Left forelimb (tissue), 1 donor: ENCODE measurements around the gene CYGB.

Experiments
- DNase-seq: peaks from one replicate; pipeline ENCODE4 v3.0.0-alpha.2; 2018; ENCODE audit warnings: low spot score

CYGB gene

DNA sequence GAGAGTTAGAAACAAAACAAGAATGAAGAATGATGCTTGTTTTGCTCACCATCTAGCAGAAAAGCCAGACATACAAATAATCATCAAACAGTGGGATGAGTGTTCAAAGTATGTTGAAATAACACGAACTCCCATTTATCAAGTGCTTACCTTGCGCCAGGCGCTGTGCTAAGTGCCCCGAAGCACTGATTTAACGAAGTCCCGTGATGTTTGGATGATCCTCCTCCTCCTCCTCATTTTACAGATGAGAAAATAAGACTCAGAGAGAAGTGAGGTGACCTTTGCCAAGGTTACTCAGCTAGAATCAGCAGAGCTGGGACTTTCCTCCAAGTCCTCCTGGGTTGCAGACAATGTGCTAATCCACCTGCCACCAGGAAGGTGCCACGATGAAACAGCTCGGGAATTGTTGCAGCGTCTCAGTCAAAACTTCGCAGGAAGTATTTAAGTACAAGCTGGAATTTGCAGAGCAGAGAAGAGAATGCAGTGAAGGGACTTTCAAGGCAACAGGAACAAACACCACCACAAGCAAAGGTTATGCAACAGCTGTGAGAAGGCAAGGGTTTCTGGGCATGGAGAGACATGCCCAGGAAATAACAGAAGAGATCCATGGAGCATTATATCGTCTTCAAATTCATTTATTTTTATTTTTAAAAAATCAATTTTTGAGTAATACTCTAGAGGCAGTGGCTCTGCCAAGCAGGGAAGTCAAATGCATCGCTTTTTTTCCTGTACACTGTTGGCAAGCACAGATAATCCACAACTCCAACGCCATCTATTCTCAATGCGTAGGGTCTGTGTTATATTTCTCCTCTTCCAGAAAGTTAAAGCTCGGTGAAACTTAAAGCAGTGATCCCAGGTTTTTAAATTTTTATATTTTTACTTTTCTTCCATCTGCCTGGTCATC, 13.5 kb upstream of the CYGB start:
- DNase-seq = no peak

DNA sequence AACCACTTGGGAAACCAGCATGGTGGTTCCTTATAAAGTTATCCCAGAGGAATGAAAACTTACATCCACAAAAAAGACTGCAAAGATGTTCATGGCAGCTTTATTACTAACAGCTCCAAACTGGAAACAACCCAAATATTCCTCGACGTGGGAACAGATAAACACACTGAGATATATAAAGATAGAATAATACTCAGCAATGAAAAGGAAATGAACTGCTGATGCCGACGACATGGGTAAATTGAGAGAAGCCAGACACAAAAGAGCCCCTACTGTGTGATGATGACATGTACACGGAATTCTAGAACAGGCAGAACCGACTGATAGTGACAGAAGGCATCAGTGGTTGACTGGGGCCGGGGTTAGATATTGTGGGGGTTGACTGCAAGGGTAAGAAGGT, 12.0 kb upstream of the CYGB start:
- DNase-seq = no peak

DNA sequence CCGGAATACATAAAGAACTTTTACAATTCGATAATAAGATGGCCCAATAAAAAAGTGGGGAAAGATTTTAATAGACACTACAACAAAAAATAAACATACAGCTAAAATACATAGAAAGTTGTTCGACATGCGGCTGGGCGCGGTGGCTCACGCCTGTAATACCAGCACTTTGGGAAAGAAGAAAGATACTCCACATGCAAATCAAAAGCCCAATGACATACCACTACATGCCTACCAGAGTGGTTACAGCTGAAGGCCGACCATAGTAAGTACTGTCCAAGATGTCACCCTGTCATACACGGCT, 11.7 kb upstream of the CYGB start:
- DNase-seq = no peak

DNA sequence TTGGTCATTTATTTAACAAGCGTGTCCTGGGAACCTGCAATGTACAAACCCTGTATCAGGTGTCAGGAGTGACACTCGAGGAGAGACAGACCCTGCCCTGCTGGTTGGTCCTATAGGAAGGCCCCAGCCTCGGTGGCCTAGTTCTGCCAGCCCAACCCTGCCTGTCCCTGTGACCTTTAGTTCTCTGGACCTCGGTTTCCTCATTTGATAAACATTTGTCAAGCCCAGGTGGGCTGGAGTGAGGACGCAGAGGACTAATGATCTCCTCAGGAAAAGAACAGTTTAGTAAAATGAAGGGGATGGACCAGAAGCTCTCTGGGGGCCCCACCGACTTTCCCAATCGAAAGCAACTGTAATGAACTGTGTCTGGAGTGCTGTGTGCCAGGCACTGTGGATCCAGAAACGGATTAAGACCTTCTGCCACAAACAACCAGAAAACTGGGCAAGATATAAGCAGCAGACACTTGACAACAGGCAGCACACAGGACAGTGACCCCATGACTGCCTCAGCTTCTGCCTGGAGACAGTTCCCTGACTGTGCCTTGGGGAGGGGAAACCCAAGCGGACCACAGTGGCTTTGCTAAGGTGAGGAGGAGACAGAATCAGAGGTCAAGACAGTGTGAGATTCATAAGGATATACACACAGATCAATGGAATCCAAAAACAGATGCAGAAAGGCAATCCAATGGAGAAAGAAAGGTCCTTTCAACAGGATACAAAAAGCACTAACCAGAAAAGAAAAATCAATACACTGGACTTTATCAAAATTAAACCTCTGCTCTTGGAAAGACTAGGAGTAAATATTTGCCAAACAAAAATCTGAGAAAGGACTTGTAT, 11.1 kb upstream of the CYGB start:
- DNase-seq = no peak

DNA sequence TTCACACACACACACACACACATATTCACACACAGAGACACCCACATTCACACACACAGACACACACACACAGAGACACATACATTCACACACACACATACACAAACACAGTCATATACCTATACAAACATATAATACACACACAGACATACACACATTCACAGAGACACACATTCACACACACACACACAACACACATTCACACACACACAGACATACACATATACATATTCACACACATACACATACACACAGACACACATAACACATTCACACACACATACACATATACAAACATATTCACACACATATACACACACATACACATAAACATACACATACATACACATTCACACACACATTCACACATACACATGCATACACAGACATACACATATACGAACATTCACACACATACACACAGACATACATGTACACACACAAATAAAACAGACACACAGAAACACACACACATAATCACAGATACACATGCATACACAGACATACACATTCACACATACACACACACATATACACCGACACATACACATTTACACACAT, 10.2 kb upstream of the CYGB start:
- peak; percentile 48 for DNase-seq

DNA sequence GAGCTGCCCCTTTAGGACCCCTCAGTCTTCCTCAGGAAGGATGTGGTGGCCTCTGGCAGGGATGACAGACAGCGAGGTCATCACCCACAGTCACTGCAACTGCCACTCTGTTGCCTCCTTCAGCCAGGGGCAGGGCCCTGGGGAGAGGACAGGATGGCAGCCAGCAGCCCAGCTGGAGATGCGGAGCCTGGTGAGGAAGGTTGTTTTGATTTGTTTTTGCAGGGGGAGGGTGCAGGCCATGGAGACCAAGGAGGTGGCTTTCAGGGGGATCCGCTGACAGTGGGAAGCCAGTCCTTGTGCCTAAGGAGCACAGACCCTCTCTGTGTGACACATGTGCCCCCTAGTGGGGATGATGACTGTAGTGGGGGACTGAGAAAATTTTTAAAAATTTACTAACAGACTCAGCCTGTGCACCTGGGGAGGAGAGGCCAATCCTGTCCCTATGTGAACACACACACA, 9.7 kb upstream of the CYGB start:
- DNase-seq = peak; percentile 76

DNA sequence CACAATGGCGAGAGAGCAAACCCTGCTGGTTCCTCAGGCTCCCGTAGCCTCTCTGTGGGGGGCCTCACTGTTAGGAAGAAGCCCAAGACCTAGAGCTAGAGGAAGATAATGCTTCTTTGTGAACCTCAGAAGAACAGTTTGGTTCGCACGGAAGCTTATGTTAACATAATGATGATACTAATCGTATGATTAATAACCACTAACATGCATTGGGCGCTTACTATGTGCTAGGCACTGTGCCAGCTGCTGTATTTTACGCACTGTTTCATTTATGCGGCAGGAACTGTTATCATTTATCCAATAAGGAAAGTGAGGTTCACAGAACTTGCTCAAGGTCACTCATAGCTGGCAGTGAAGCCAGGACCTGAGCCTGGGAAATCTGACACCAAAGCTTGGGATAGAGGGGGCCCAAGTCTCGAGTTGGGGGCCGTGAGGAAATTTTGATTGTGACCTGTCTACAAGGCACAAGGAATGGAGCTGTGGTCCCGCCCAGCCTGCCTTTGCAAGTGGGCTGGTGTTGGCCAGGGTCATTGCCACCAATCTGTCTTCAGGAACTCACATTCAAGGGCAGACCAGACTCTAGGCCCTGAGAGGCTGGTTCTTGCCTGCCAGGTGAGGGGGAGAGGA, 9.2 kb upstream of the CYGB start:
- no peak for DNase-seq

DNA sequence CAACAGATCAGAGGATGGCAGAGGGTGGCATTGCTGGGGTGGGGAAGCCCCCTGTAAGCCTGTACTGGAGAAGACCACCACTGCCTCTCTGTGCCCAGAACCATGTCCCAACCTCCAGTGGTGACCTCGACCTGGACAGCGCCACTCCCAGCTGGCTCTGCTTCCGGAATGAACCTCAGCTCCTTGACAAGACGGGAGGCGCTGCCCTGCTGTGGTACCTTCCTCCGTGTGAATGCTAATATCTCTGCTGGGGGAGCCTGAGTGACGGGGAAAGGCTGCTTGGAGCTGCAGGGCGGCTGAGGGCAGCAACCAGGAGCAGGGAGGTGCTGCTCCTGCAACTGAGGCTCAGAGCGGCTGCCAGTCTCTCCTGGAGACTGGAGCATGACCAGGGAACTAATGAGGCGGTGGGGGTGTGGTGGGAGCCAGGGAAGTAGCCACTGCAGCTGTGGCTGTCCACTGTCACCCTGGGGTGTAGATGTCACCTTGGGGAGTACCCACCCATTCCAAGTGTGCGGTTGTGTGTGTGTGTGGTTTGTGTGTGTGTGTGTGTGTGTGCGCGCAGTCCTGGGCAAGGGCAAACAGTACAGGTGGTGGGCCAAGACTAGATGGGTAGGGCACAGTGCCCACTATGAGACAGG, 8.5 kb upstream of the CYGB start:
- DNase-seq = no peak

DNA sequence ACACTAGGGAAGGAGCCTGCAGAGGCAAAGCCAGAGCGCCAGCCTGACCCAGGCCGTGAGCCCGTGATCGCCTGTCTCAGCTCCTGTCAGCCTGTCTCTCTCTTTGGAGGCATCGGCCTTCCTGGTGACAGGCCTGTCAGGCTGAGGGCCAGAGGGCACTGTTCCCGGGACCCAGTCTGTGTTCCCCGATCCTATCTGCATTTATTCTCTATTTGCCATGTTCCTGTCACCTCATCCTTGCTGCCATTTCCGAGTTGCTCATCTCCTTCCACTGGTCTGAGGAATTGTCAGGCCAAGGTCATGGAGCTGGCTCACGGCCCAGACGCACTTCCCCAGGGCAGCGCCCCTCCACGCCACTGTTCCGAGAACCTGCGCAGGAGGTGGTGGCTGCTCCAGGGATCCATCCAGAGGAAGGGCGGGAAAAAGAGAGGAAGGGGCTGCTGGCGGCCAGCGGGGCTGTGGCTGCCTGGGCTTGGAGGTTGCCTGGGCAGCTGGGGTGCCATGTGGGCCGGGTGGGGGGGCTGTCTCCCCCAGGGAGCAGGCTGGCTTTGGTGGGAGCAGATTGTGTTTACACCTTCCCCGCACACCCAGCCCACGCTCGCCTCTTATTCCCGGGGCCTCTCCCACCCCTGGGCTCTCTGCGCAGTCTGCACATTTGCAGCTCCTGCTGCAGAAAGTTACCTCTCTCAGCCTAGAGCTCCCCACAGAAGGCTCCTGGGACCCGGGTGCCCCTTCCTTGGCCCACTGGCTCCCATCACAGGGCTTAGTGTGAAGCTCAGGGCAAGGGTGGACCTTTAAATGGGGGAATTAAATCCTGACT, 7.2 kb upstream of the CYGB start:
- DNase-seq = no peak

DNA sequence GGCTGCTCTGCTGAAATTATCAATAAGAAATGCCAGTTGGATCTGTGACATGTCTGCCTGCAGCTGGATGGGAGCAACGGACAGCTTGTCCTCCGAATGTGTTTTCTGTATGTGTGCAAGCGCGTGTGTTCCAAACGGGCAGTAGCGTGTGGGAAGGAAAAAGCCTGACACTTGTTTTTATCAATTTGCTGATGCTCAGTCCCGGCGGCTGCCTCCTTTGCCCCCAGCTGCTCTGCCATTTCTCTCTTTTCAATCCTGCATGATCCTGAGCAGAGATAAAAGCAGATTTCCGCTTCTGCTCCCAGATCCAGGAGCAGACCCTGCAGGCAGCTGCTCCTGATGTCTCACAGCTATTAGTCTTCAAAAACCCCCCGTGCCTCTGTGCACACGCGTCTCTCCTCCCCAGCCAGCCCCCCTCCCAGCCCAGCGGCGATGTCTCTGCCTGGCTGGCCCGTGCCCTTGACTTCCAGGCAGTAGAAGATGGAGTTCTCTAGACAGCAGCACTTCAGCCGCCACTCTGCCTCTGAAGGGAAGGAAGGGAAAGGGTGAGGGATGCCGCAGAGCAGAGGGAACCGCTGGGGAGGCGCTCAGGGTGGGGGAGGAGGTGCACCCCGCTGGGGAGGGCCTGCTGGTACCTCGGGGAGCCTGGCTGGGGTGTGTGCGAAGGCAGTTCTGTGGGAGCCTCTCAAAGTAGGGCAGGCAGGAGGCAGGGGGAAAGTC, 6.5 kb upstream of the CYGB start:
- DNase-seq = no peak

DNA sequence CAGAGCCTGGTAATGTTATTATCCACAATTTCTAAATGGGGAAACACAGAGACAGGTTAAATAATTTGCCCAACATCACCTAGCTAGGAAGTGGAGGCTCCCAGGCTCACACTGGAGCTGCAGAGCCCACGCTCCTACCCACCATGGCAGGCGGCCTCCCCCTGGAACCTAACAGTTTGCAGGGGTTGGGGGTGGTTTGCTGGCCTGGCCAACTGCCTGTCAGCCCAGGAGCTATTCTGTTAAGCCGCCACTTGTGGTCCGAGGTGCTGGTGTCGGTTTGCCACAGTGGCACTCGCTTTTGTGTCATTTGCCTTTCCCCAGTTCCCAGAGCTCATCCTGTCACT, 5.9 kb upstream of the CYGB start:
- no peak for DNase-seq

DNA sequence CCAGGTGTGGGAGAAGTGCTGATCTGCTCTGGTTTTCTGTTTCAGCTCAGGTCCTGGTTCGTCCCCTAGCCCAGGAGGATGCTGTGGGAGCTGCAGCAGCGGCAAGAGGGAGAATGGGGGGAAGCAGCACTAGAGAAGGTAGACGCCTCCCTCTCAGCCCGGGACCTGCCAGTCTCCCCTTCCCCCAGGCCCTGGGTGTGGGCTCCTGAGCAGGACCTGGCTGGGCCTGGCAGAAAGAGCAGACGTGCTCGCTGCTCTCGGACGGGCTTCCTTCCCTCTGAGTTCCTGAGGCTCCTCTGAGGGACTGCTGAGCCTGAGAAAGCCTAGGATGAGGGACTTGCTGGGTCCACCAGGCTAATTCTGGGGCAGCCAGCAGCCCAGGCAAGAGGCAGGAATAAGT, 5.5 kb upstream of the CYGB start:
- no peak for DNase-seq

DNA sequence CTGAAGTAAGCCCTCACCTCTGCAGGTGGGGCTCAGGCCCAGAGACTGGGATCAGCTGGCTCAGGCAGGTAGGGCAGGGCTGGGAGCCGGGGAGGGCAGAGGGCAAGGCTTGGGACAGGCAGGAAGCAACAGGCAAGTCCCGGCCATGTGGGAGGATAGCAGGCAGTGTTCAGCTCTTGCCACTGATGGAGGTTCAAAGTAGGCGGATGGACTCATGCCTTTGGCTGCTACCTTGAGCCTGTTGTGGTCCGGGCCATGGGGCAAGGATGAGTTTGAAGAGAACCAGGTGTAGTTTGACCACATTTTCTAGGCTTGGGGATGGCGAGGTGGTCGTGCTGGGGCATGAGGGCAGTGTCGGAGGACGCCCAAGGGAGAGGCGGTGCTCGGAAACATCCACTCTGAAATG, 5.1 kb upstream of the CYGB start:
- no peak for DNase-seq

DNA sequence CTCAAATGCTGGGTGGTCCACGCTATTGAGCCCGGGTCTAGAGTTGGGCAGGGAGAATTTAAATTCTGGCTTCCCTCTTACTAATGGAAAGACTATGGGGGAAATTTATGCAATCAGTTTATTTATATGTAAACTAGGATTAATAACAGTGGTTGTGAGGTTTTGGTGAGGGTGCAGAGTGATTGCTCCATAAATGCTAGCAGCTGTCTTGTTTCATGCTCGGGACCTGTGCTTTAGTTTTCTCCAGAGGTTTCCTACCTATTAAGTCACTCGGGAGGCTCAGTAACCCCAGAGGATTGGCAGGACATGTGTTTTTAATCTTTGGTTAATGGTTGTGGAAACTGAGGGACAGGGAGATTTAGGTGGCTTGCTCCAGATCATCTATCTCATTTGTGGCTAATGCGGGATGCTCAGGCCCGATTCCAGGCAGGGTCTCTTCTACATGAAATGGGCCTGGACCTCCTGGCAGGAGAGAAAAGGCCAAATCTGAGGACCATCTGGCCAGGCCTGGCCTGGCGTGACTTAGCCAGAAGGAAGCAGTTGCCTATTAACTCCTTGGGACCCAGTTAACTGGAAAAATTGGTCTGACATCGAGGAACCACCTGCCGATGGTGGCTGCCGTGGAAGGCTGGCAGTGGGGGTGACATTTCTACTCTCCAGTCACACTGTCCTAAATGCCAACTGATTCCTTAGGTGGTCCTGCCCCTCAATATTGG, 4.4 kb upstream of the CYGB start:
- peak; percentile 46 for DNase-seq

DNA sequence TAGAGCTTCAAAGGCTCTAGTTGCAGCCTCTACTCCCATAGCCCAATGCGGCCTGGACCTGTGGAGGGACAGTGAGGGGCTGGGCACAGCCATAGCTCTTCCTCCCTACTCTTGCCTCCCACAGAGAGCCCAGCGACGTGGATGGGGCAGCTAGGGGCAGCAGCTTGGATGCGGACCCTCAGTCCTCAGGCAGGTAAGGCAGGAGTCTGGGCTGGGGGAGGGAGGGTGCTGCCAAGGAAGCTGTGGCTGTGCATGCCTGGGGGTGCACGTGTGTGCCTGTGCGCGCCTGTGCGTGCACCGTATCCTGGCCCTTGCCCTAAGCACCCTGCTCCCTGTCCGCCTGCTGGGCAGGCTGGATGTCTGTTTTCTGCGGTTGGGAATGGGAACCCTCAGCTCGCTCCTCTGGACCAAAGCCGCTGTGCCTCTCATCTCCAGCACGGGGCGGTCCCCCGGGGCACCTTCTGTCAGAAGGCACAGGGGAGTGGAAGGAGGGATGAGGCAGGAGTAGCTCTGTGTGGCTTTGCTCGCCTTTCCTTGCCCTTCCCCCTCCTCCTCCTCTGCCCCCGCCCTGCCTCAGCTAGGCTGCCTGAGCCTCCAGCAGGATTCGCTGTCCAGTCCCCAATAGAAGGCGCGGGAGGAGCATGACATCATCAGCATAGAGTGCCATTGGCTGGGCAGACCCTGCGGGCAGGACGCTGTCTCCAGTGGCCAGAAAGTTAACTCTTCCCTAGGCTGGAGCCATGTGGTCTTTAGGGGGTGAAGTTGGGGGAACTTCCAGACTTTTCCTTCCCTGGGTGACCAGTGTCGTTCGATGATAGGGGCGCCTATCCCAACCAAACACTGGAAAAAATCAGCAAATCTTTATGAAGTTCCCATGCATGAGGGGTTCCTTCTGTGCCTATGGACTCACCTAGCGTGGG, 3.1 kb upstream of the CYGB start:
- peak; percentile 94 for DNase-seq

DNA sequence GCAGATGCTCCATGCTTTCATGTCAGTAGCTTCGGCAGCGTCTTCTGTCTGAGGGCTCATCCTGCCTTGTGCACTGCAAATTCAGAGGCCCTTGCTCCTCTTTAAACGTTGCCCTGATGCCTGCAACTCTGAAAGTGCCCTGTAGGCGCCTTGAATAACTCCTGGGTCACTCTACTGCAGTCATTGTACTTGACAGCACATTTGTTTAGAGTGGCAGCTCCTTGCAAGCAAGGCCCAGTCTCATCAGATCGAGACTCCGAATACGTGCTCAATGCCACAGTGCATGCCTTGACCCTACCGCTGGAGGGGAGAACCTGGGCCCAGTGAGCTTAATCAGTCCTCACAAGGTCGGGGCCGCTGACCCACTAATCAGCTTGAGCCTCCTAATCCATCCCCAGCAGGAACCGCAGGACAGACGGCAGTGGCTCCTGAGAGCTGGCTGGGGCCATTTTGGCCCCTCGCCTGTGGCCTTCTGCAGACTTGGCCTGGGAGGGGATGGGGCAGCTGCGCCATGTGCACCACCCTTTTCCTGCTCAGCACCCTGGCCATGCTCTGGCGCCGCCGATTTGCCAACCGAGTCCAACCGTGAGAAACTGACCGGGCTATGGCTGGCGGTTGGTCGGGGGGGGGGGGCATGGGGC, 2.2 kb upstream of the CYGB start, which contains the start of gene PRCD:
Gene PRCD (plus strand): TSS at position 414 of the 641 bp plus-strand sequence. CDS start 98 bp downstream, at position 512.
- DNase-seq = peak; percentile 59

DNA sequence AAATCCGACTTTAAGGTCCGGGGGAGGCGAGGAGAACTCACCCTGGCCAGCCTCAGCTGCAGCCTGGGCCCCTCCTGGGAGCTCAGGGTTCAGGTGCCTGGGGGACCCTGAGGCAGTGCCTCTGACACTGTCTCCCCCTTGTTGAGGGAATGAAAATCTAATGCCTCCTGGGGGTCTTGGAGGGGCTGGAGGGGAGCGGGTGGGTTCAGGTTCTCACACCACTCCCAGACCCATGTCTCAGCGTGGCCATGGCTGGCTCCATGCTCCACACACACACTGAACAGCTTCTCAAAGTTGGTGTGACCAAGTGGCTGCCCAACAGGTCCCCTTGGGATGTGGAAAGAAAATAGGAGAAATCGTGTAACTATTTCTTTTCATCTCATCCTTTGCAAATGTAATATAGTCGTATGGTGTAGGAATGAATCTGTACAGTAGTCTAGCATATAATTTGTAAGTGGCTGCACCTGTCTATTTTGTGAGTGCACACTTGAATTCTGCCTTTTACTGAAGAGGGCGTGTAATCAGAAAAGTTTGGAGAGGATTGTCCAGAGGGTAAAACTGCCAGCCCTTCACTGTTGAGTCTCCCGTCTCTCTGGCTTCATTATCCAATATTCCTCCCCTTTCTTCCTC, 1.5 kb upstream of the CYGB start:
- DNase-seq = no peak
